K562 (cell line): Measurements from ENCODE around the gene PLAAT3. TPM values are rescaled to one million over a fixed set of nuclear protein-coding genes. Genes with fewer than 3 reads are reported as not detected.

Experiments
- CHD4 ChIP-seq: fragments of 200-600 bp; sonication (generic); IDR thresholded peaks from 3 replicates; pipeline ENCODE4 v1.6.1; 2012; ENCODE audit warnings: low read depth, mild to moderate bottlenecking, mixed read lengths, low read length, inconsistent platforms; ENCODE audit not compliant: insufficient read depth, insufficient replicate concordance, poor library complexity, severe bottlenecking
- ETV5 ChIP-seq: sonication (generic); formaldehyde crosslinking; IDR thresholded peaks from 2 replicates; pipeline ENCODE4 v1.4.0; 2020; ENCODE audit warnings: low read depth, mild to moderate bottlenecking, missing genetic modification reagents
- MYBL2 ChIP-seq, 2 experiments: fragments of 450-650 bp in 1 of 2; sonication (generic) in 1 of 2; formaldehyde crosslinking in 1 of 2; IDR thresholded peaks; 2 replicates each; pipeline versions ENCODE4 v1.6.1 to v1.8.1; 2017 to 2022; ENCODE audit warnings: borderline replicate concordance in 1 of 2, inconsistent platforms in 1 of 2, low read depth in 1 of 2, mild to moderate bottlenecking in 1 of 2, missing genetic modification reagents in 1 of 2, moderate library complexity in 1 of 2
- NBN ChIP-seq: fragments of 450-650 bp; IDR thresholded peaks from 2 replicates; pipeline ENCODE4 v1.6.1; 2016; ENCODE audit warnings: low read depth, mild to moderate bottlenecking
- POLR2H ChIP-seq: IDR thresholded peaks from 2 replicates; pipeline ENCODE4 v1.6.1; 2016; ENCODE audit warnings: missing genetic modification characterization, low read depth, mild to moderate bottlenecking, control low read depth, missing compliant biosample characterization, moderate library complexity
- ZBTB49 ChIP-seq: sonication (generic); formaldehyde crosslinking; IDR thresholded peaks from 2 replicates; pipeline ENCODE4 v1.8.0; 2022; ENCODE audit warnings: missing genetic modification reagents, mild to moderate bottlenecking, borderline replicate concordance
- ZKSCAN8 ChIP-seq: fragments of 200-800 bp; sonication (Bioruptor generic); IDR thresholded peaks from 2 replicates; pipeline ENCODE4 v1.6.1; 2016; ENCODE audit warnings: missing genetic modification characterization, missing compliant biosample characterization
- ZNF639 ChIP-seq, 2 experiments: fragments of 200-800 bp in 1 of 2; sonication (Bioruptor generic) in 1 of 2; sonication (generic) in 1 of 2; formaldehyde crosslinking in 1 of 2; IDR thresholded peaks in 1 of 2; conservative IDR thresholded peaks in 1 of 2; 2 replicates each; pipeline versions ENCODE4 v1.5.0 to v1.6.1; 2016 to 2020; ENCODE audit warnings: missing compliant biosample characterization in 1 of 2, missing genetic modification characterization in 1 of 2, missing genetic modification reagents in 1 of 2
- ZNF696 ChIP-seq: fragments of 250-450 bp; sonication (Bioruptor Pico); conservative IDR thresholded peaks from 2 replicates; pipeline ENCODE4 v1.4.0; 2020; ENCODE audit warnings: mild to moderate bottlenecking, moderate library complexity
- polyA plus RNA-seq, 8 experiments: library from polyadenylated mRNA; depleted of rRNA in 4 of 8; stranded (reverse) in 5 of 8; unstranded in 3 of 8; fragments of >200 nt; fragmentation: Nextera tagmentation in 2 of 8; fragmentation: Illumina TruSeq in 1 of 8; extraction: Ambion mirVana in 2 of 8; extraction: Trizol in 1 of 8; gene quantifications; 2 replicates each; pipeline versions ENCODE4 v1.2.1 to v1.2.3, GENCODE V29; 2011 to 2014; ENCODE audit warnings: inconsistent platforms in 1 of 8, missing spikeins in 1 of 8
- total RNA-seq, 7 experiments: library from RNA; depleted of rRNA in 6 of 7; stranded (reverse); fragments of >200 nt in 6 of 7; fragmentation: Illumina TruSeq in 2 of 7; extraction: Trizol in 2 of 7; gene quantifications; 2 replicates each; pipeline versions ENCODE4 v1.2.1 to v1.2.3, GENCODE V29; 2011 to 2021; ENCODE audit warnings: low replicate concordance in 1 of 7

PLAAT3 gene
- total and polyA plus RNA-seq, 9 of the 15 experiments (the other 6 are each of a cell fraction or from before 2014, with no cell fraction given): 0.80 to 2.7 (median 1.4) TPM

- TF ChIP-seq ZBTB49 (no peak), MYBL2 (IDR thresholded peaks at IDR 0.05; ENCODE audit: low read depth) (no peak), MYBL2 (CRISPR knock-in tag; IDR thresholded peaks at IDR 0.05; ENCODE audit: borderline replicate concordance) (no peak), ZNF696 (CRISPR knock-in tag) (peak; percentile 81; the same call in 1 of the 2 replicates), ETV5 (CRISPR knock-in tag) (no peak), POLR2H (tag) (peak; percentile 78), CHD4 (no peak), ZNF639 (CRISPR knock-in tag; conservative IDR thresholded peaks at IDR 0.05 in 1 of 2, IDR thresholded peaks at IDR 0.05 in 1 of 2) (peak in 1 of 2 experiments; percentile 99; a peak in 2 of 4 replicates), NBN (no peak), ZKSCAN8 (CRISPR knock-in tag) (peak; percentile 96)
These were observed 79.3 kb downstream of the PLAAT3 start (continued) for GRCh38 chr11:63534895-63535461.
